Measurements from ENCODE around the gene SLC4A1AP. TPM values are rescaled to one million over a fixed set of nuclear protein-coding genes. Genes with fewer than 3 reads are reported as not detected.

The SLC4A1AP gene
- total and polyA plus RNA-seq, 9 of the 15 experiments (the other 6 are each of a cell fraction or from before 2014, with no cell fraction given), result 8.1 to 40.5 (median 35.3) TPM

DNA sequence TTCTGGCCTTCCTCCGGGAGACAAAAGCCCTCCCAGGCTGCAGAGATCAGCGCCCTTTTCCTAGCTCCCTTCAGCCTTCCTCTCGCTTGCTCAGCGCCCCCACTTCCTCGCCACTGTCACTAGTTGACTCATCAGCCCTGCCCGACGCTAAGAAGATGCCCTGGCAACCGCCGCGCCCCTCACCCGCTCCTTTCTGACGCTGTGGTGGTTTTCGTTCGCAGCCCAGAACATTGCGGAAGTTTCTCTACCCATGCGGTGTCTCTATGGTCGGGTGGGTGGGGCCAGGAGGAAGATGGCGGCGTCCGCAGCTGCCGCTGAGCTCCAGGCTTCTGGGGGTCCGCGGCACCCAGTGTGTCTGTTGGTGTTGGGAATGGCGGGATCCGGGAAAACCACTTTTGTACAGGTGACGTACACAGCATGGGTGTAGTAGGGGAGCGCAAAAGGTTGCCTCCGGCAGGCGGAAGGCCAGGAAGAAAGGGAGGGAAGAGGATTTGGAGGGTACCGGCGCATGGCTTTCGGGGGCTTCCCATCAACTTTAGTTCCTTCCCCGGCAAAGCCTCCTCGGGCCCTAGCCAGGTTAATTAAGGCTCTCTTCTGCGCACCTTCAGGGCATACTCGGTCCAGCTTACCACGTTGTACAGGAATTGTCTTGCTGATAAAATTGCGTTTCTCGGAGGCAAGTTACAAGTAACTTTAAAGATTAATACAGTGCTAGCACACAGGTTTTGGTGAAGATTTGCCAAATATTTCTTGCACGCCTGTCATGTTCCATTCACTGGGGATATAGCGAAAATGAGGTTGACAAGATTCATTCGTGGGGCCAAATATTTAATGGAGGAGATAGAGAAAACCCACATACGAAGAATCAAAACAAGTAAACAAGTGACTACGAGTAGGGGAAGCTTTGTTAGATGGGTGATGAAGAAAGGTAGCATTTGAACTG is 34.7 kb upstream of the SLC4A1AP start, which contains the start of the genes CCDC121 and GPN1 (continued):
- TF ChIP-seq ZNF764 (CRISPR knock-in tag; IDR thresholded peaks at IDR 0.05; ENCODE audit: low read depth) (no peak), CREM (IDR thresholded peaks at IDR 0.05; ENCODE audit: low read depth) (peak; percentile 86), HNRNPH1 (optimal IDR thresholded peaks at IDR 0.05; ENCODE audit: low read depth, low read length) (no peak), PCBP1 (IDR thresholded peaks at IDR 0.05; ENCODE audit: low read depth, low read length, poor library complexity, severe bottlenecking) (no peak), ILK (tag; IDR thresholded peaks at IDR 0.05; ENCODE audit: borderline replicate concordance, low read depth) (no peak), POLR2A (conservative IDR thresholded peaks at IDR 0.05) (peak; percentile 96), COPS2 (conservative IDR thresholded peaks at IDR 0.05) (no peak), TRIM24 (IDR thresholded peaks at IDR 0.05) (no peak), HOXB6 (CRISPR knock-in tag; IDR thresholded peaks at IDR 0.05; ENCODE audit: borderline replicate concordance) (no peak), ZNF140 (CRISPR knock-in tag; IDR thresholded peaks at IDR 0.05) (no peak), TCF7 (IDR thresholded peaks at IDR 0.05; ENCODE audit: borderline replicate concordance) (peak; percentile 42; the same call in 1 of the 2 replicates), PML (IDR thresholded peaks at IDR 0.05; ENCODE audit: low read length) (peak; percentile 73), SPI1 (IDR thresholded peaks at IDR 0.05; ENCODE audit: borderline replicate concordance, low read depth, low read length) (no peak), ZKSCAN3 (CRISPR knock-in tag; IDR thresholded peaks at IDR 0.05) (no peak), ZNF184 (CRISPR knock-in tag; IDR thresholded peaks at IDR 0.05) (no peak), ZNF282 (CRISPR knock-in tag; IDR thresholded peaks at IDR 0.05) (no peak)
- TF ChIP-seq, protein P1, sequence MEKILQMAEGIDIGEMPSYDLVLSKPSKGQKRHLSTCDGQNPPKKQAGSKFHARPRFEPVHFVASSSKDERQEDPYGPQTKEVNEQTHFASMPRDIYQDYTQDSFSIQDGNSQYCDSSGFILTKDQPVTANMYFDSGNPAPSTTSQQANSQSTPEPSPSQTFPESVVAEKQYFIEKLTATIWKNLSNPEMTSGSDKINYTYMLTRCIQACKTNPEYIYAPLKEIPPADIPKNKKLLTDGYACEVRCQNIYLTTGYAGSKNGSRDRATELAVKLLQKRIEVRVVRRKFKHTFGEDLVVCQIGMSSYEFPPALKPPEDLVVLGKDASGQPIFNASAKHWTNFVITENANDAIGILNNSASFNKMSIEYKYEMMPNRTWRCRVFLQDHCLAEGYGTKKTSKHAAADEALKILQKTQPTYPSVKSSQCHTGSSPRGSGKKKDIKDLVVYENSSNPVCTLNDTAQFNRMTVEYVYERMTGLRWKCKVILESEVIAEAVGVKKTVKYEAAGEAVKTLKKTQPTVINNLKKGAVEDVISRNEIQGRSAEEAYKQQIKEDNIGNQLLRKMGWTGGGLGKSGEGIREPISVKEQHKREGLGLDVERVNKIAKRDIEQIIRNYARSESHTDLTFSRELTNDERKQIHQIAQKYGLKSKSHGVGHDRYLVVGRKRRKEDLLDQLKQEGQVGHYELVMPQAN (IDR thresholded peaks at IDR 0.05; ENCODE audit: borderline replicate concordance), result peak; percentile 95
- TF ChIP-seq, protein P2, sequence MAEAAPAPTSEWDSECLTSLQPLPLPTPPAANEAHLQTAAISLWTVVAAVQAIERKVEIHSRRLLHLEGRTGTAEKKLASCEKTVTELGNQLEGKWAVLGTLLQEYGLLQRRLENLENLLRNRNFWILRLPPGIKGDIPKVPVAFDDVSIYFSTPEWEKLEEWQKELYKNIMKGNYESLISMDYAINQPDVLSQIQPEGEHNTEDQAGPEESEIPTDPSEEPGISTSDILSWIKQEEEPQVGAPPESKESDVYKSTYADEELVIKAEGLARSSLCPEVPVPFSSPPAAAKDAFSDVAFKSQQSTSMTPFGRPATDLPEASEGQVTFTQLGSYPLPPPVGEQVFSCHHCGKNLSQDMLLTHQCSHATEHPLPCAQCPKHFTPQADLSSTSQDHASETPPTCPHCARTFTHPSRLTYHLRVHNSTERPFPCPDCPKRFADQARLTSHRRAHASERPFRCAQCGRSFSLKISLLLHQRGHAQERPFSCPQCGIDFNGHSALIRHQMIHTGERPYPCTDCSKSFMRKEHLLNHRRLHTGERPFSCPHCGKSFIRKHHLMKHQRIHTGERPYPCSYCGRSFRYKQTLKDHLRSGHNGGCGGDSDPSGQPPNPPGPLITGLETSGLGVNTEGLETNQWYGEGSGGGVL (CRISPR knock-in tag; IDR thresholded peaks at IDR 0.05), result no peak
- TF ChIP-seq, protein P3, sequence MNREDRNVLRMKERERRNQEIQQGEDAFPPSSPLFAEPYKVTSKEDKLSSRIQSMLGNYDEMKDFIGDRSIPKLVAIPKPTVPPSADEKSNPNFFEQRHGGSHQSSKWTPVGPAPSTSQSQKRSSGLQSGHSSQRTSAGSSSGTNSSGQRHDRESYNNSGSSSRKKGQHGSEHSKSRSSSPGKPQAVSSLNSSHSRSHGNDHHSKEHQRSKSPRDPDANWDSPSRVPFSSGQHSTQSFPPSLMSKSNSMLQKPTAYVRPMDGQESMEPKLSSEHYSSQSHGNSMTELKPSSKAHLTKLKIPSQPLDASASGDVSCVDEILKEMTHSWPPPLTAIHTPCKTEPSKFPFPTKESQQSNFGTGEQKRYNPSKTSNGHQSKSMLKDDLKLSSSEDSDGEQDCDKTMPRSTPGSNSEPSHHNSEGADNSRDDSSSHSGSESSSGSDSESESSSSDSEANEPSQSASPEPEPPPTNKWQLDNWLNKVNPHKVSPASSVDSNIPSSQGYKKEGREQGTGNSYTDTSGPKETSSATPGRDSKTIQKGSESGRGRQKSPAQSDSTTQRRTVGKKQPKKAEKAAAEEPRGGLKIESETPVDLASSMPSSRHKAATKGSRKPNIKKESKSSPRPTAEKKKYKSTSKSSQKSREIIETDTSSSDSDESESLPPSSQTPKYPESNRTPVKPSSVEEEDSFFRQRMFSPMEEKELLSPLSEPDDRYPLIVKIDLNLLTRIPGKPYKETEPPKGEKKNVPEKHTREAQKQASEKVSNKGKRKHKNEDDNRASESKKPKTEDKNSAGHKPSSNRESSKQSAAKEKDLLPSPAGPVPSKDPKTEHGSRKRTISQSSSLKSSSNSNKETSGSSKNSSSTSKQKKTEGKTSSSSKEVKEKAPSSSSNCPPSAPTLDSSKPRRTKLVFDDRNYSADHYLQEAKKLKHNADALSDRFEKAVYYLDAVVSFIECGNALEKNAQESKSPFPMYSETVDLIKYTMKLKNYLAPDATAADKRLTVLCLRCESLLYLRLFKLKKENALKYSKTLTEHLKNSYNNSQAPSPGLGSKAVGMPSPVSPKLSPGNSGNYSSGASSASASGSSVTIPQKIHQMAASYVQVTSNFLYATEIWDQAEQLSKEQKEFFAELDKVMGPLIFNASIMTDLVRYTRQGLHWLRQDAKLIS (CRISPR knock-in tag; IDR thresholded peaks at IDR 0.05), result no peak
